ENCODE data around the gene FMNL2.

Gene FMNL2

GRCh38 chr2:152529420-152530115 is 194.6 kb downstream of the FMNL2 start:
- no peak for DNase-seq (ENCODE audit: low read depth)
- H3K4me3 ChIP-seq (ENCODE audit: low read depth, low read length) = no peak overlapping the region
- in situ Hi-C loops (cut with HindIII; ENCODE audit: low sequenced_read_pairs) = no loop called here
- no peak for TF ChIP-seq CTCF (IDR thresholded peaks at IDR 0.05; ENCODE audit: low read depth, low read length, missing control alignments)

GRCh38 chr2:152532241-152532640 is 197.3 kb downstream of the FMNL2 start:
- no peak overlapping the region for H3K4me3 ChIP-seq (ENCODE audit: low read depth, low read length)
- in situ Hi-C loops (cut with HindIII; ENCODE audit: low sequenced_read_pairs) = no loop called here
- DNase-seq (ENCODE audit: low read depth) = no peak
- TF ChIP-seq CTCF (IDR thresholded peaks at IDR 0.05; ENCODE audit: low read depth, low read length, missing control alignments) = no peak

- H3K4me3 ChIP-seq (ENCODE audit: low read depth, low read length) = no peak overlapping the region
- in situ Hi-C loops (cut with HindIII; ENCODE audit: low sequenced_read_pairs) = no loop called here
- TF ChIP-seq CTCF (IDR thresholded peaks at IDR 0.05; ENCODE audit: low read depth, low read length, missing control alignments) = no peak
- no peak for DNase-seq (ENCODE audit: low read depth)
Measured at GRCh38 chr2:152534460-152535135, 199.6 kb downstream of the FMNL2 start.

GRCh38 chr2:152537081-152537651 is 202.2 kb downstream of the FMNL2 start:
- DNase-seq (ENCODE audit: low read depth) = no peak
- in situ Hi-C loops (cut with HindIII; ENCODE audit: low sequenced_read_pairs) = no loop called here
- TF ChIP-seq CTCF (IDR thresholded peaks at IDR 0.05; ENCODE audit: low read depth, low read length, missing control alignments) = no peak
- H3K4me3 ChIP-seq (ENCODE audit: low read depth, low read length) = no peak overlapping the region

GRCh38 chr2:152539424-152539823 is 204.4 kb downstream of the FMNL2 start:
- in situ Hi-C loops (cut with HindIII; ENCODE audit: low sequenced_read_pairs) = no loop called here
- no peak for DNase-seq (ENCODE audit: low read depth)

GRCh38 chr2:152541712-152542111 is 206.7 kb downstream of the FMNL2 start:
- no peak for TF ChIP-seq CTCF (IDR thresholded peaks at IDR 0.05; ENCODE audit: low read depth, low read length, missing control alignments)
- no peak for DNase-seq (ENCODE audit: low read depth)
- H3K4me3 ChIP-seq (ENCODE audit: low read depth, low read length) = no peak overlapping the region
- in situ Hi-C loops (cut with HindIII; ENCODE audit: low sequenced_read_pairs) = no loop called here

More at GRCh38 chr2:152539424-152539823, 204.4 kb downstream of the FMNL2 start:
- no peak for TF ChIP-seq CTCF (IDR thresholded peaks at IDR 0.05; ENCODE audit: low read depth, low read length, missing control alignments)
- no peak overlapping the region for H3K4me3 ChIP-seq (ENCODE audit: low read depth, low read length)
